HEK293 (cell line): Measurements from ENCODE around the gene FSTL4.

Experiments
- CTCF ChIA-PET: fragments of 350-600 bp; formaldehyde crosslinking; extraction: SDS; loops from one replicate; lab custom pipeline; 2021; ENCODE audit warnings: antibody characterized with exemption; lab: Yijun Ruan, JAX
- POLR2A ChIA-PET: fragments of 300-600 bp; formaldehyde crosslinking; extraction: SDS; loops from one replicate; lab custom pipeline; 2020; ENCODE audit warnings: antibody characterized with exemption, inconsistent platforms; lab: Yijun Ruan, JAX
- H3K27ac ChIP-seq: fragments of 200-500 bp; sonication (Bioruptor generic); 2 replicates; pipeline ENCODE4 v1.5.1; 2014; ENCODE audit warnings: low read depth, low read length, control low read depth, inconsistent platforms; ENCODE audit errors: extremely low read depth
- H3K36me3 ChIP-seq, 2 experiments: fragments of 200-500 bp in 1 of 2; sonication (Bioruptor generic) in 1 of 2; 1 replicate in 1 of 2; 2 replicates in 1 of 2; pipeline ENCODE4 v1.5.1; 2014 to 2017; ENCODE audit warnings: inconsistent platforms in 2 of 2, low read length in 2 of 2; ENCODE audit not compliant: control insufficient read depth in 2 of 2, insufficient read depth in 1 of 2
- H3K4me1 ChIP-seq: fragments of 200-500 bp; sonication (Bioruptor generic); 2 replicates; pipeline ENCODE4 v1.5.1; 2014; ENCODE audit warnings: mild to moderate bottlenecking, low read length, inconsistent platforms; ENCODE audit not compliant: control insufficient read depth, insufficient read depth
- H3K4me3 ChIP-seq: 2 replicates; pipeline ENCODE4 v1.5.1; 2011; ENCODE audit warnings: low read depth, mild to moderate bottlenecking, control low read depth, low read length, moderate library complexity
- H3K9me3 ChIP-seq: fragments of 200-500 bp; sonication (Bioruptor generic); 2 replicates; pipeline ENCODE4 v1.5.1; 2014; ENCODE audit warnings: low read depth, low read length, inconsistent platforms; ENCODE audit not compliant: control insufficient read depth, insufficient read depth
- HOXC10 ChIP-seq: sonication (generic); formaldehyde crosslinking; IDR thresholded peaks from 2 replicates; pipeline ENCODE4 v1.8.1; 2023; ENCODE audit warnings: mild to moderate bottlenecking, missing genetic modification reagents
- SALL2 ChIP-seq: fragments of 450-650 bp; formaldehyde crosslinking; IDR thresholded peaks from 2 replicates; pipeline ENCODE4 v1.5.0; 2017; ENCODE audit warnings: missing biosample characterization, mild to moderate bottlenecking, missing genetic modification characterization, borderline replicate concordance
- SP2 ChIP-seq: fragments of 450-650 bp; formaldehyde crosslinking; IDR thresholded peaks from 2 replicates; pipeline ENCODE4 v1.5.1; 2016; ENCODE audit warnings: missing biosample characterization, missing genetic modification characterization
- ZBTB20 ChIP-seq: fragments of 450-650 bp; formaldehyde crosslinking; IDR thresholded peaks from 2 replicates; pipeline ENCODE4 v1.5.1; 2016; ENCODE audit warnings: missing biosample characterization, missing genetic modification characterization
- ZNF175 ChIP-seq: fragments of 450-650 bp; formaldehyde crosslinking; IDR thresholded peaks from 2 replicates; pipeline ENCODE4 v1.5.1; 2016; ENCODE audit warnings: missing biosample characterization, missing genetic modification characterization
- ZNF202 ChIP-seq: fragments of 450-650 bp; formaldehyde crosslinking; IDR thresholded peaks from 2 replicates; pipeline ENCODE4 v1.5.1; 2016; ENCODE audit warnings: missing biosample characterization, missing genetic modification characterization, borderline replicate concordance
- ZNF335 ChIP-seq: fragments of 450-650 bp; formaldehyde crosslinking; conservative IDR thresholded peaks from 2 replicates; pipeline ENCODE4 v1.5.1; 2016; ENCODE audit warnings: missing biosample characterization, missing genetic modification characterization
- ZNF366 ChIP-seq: fragments of 450-650 bp; formaldehyde crosslinking; conservative IDR thresholded peaks from 2 replicates; pipeline ENCODE4 v1.5.1; 2016; ENCODE audit warnings: missing biosample characterization, missing genetic modification characterization
- ZNF37A ChIP-seq: fragments of 450-650 bp; IDR thresholded peaks from 2 replicates; pipeline ENCODE4 v1.5.1; 2018; ENCODE audit warnings: missing biosample characterization, missing genetic modification characterization
- ZNF423 ChIP-seq: fragments of 450-650 bp; formaldehyde crosslinking; IDR thresholded peaks from 2 replicates; pipeline ENCODE4 v1.5.1; 2016; ENCODE audit warnings: missing biosample characterization, missing genetic modification characterization
- ZNF548 ChIP-seq: fragments of 450-650 bp; formaldehyde crosslinking; IDR thresholded peaks from 2 replicates; pipeline ENCODE4 v1.5.1; 2016; ENCODE audit warnings: missing biosample characterization, missing genetic modification characterization
- ZNF549 ChIP-seq: fragments of 450-650 bp; IDR thresholded peaks from 2 replicates; pipeline ENCODE4 v1.5.1; 2018; ENCODE audit warnings: missing biosample characterization, missing genetic modification characterization, mild to moderate bottlenecking, inconsistent platforms, moderate library complexity
- ZNF558 ChIP-seq: fragments of 450-650 bp; formaldehyde crosslinking; IDR thresholded peaks from 2 replicates; pipeline ENCODE4 v1.5.1; 2016; ENCODE audit warnings: missing biosample characterization, missing genetic modification characterization
- ZNF571 ChIP-seq: fragments of 450-650 bp; formaldehyde crosslinking; IDR thresholded peaks from 2 replicates; pipeline ENCODE4 v1.5.0; 2017; ENCODE audit warnings: missing biosample characterization, missing genetic modification characterization
- ZNF596 ChIP-seq: fragments of 450-650 bp; IDR thresholded peaks from 2 replicates; pipeline ENCODE4 v1.5.0; 2018; ENCODE audit warnings: missing biosample characterization, mild to moderate bottlenecking, missing genetic modification characterization, moderate library complexity
- TF ChIP-seq, protein P1 (sequence below): fragments of 450-650 bp; formaldehyde crosslinking; IDR thresholded peaks from 2 replicates; pipeline ENCODE4 v1.5.1; 2016; ENCODE audit warnings: missing biosample characterization, missing genetic modification characterization
- TF ChIP-seq, protein P2 (sequence below): sonication (generic); formaldehyde crosslinking; IDR thresholded peaks from 2 replicates; pipeline ENCODE4 v1.8.1; 2022; ENCODE audit warnings: mild to moderate bottlenecking, moderate library complexity, missing genetic modification reagents
- TF ChIP-seq, protein P3 (sequence below): fragments of 450-650 bp; formaldehyde crosslinking; IDR thresholded peaks from 2 replicates; pipeline ENCODE4 v1.5.1; 2016; ENCODE audit warnings: missing biosample characterization, missing genetic modification characterization
- TF ChIP-seq, protein P4 (sequence below): fragments of 450-650 bp; formaldehyde crosslinking; conservative IDR thresholded peaks from 2 replicates; pipeline ENCODE4 v1.5.1; 2016; ENCODE audit warnings: low read depth, missing biosample characterization, missing genetic modification characterization
- TF ChIP-seq, protein P5 (sequence below): fragments of 450-650 bp; formaldehyde crosslinking; IDR thresholded peaks from 2 replicates; pipeline ENCODE4 v1.5.1; 2017; ENCODE audit warnings: missing biosample characterization, missing genetic modification characterization

The FSTL4 gene

DNA sequence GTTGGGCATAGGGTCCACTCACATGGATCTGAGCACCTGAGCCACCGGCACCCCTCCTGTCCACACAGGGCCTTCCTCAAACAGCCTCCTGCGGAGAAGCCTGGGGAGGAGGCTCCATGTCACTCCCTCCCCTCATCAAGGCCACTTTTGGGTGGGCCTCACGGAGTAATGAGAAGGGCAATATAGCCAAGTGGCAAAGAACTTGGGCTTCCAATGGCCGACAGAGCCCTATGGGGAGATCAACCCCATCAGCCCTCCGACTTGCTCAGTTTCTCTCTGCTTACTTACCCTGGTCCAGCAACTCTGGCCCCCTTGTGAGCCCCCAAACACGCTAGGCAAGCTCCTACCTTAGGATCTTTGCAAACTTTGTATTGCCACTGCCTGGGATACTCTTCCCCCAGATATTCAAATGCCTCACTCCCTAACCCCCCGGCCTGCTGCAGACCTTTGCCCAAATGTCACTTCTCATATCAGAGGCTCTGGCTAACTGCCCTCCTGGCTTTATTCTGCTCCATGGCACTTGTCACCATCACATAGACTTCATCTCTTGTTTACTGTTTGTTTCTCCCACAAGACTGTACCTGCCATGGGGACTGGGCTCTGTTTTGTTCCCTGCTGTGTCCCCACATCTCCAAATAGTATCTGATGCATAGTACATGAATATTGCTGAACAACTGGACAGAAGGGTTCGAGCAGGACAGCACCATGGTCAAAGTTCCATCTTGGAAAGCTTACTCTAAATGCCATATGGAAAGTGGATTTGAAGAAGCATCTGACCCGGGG lies 220.8 kb downstream of the FSTL4 start:
- CTCF ChIA-PET = interaction anchor here (1.3 kb wide), 1 partner anchor 32 kb away, joined by 5 read pairs; no protein-coding TSS in a partner anchor
- Histone ChIP-seq H3K27ac (no peak overlapping the region), H3K9me3 (no peaks in the 10 kb centered on the region), H3K36me3 (no peaks in the 10 kb centered on the region), H3K4me3 (no peak overlapping the region), H3K4me1 (no peaks in the 10 kb centered on the region)
- POLR2A ChIA-PET = no interaction called here
- no peak for TF ChIP-seq ZNF571 (tag by site-specific recombination)
- TF ChIP-seq ZBTB20 = no peak
- TF ChIP-seq, protein P1, sequence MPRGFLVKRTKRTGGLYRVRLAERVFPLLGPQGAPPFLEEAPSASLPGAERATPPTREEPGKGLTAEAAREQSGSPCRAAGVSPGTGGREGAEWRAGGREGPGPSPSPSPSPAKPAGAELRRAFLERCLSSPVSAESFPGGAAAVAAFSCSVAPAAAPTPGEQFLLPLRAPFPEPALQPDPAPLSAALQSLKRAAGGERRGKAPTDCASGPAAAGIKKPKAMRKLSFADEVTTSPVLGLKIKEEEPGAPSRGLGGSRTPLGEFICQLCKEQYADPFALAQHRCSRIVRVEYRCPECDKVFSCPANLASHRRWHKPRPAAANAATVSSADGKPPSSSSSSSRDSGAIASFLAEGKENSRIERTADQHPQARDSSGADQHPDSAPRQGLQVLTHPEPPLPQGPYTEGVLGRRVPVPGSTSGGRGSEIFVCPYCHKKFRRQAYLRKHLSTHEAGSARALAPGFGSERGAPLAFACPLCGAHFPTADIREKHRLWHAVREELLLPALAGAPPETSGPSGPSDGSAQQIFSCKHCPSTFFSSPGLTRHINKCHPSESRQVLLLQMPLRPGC (tag by site-specific recombination) = no peak
- TF ChIP-seq, protein P2, sequence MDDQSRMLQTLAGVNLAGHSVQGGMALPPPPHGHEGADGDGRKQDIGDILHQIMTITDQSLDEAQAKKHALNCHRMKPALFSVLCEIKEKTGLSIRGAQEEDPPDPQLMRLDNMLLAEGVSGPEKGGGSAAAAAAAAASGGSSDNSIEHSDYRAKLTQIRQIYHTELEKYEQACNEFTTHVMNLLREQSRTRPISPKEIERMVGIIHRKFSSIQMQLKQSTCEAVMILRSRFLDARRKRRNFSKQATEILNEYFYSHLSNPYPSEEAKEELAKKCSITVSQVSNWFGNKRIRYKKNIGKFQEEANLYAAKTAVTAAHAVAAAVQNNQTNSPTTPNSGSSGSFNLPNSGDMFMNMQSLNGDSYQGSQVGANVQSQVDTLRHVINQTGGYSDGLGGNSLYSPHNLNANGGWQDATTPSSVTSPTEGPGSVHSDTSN (CRISPR knock-in tag) = no peak
- TF ChIP-seq ZNF596 = no peak

DNA sequence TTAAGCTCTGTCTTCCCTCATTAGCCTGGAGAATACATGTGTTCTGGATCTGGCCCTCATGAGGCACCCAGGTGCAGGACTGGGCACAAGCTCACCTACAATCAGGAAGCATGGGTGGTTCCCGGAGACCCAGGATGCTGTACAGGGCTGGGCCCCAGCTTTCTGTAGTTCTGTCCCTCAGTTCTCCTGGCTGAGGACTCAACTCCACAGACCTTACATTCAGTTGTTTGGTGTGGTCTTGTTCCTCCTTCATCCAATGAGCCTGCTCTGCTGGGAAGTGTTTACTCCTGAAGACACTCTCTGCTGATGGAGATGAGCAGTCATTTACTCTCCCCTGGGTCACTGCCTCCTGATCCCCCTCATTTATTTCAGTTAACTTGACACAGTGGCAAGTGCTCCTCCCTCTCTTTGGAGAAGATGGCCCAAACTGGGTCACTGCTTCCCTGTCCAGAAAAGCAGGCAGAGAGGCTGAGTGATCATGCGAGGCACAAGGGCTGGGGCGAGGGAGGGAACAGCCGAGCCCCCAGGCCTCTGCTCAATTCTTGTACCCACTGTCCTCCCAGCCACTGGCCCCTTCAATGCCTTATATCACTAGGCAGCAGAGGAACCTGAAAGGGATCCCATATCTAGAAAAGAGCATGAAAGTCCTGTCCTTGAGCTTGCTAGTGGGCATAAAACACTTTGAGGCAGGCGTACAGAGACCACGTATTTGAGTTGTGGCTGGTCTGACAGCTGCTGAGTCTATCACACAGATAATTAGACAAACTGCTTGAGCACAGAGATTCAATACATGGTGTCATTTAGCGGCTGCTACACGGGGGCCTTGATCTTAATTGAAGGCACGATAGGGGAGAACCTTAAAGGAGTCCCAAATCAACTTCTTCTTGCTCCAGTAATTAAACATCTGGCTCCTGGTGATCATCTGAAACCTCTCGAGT lies 221.7 kb downstream of the FSTL4 start:
- ChIA-PET CTCF (interaction anchor here (1.1 to 1.3 kb wide), 2 partner anchors 33 to 74 kb away, joined by 3 to 5 read pairs; no protein-coding TSS in a partner anchor), POLR2A (no interaction called here)
- no peaks in the 10 kb centered on the region for H3K36me3 ChIP-seq
- no peak overlapping the region for H3K4me3 ChIP-seq
- no peaks in the 10 kb centered on the region for H3K9me3 ChIP-seq
- no peak overlapping the region for H3K27ac ChIP-seq
- H3K4me1 ChIP-seq = no peaks in the 10 kb centered on the region
- TF ChIP-seq, protein P3, sequence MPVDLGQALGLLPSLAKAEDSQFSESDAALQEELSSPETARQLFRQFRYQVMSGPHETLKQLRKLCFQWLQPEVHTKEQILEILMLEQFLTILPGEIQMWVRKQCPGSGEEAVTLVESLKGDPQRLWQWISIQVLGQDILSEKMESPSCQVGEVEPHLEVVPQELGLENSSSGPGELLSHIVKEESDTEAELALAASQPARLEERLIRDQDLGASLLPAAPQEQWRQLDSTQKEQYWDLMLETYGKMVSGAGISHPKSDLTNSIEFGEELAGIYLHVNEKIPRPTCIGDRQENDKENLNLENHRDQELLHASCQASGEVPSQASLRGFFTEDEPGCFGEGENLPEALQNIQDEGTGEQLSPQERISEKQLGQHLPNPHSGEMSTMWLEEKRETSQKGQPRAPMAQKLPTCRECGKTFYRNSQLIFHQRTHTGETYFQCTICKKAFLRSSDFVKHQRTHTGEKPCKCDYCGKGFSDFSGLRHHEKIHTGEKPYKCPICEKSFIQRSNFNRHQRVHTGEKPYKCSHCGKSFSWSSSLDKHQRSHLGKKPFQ = no peak
- TF ChIP-seq ZNF549 (tag by site-specific recombination) (no peak), ZNF335 (tag by site-specific recombination) (no peak), ZNF37A (no peak), SP2 (tag by site-specific recombination) (no peak), ZNF558 (tag by site-specific recombination) (no peak), ZBTB20 (no peak), ZNF423 (tag by site-specific recombination) (no peak), ZNF175 (no peak), SALL2 (tag by site-specific recombination) (no peak), ZNF366 (no peak), HOXC10 (CRISPR knock-in tag) (no peak), ZNF202 (tag by site-specific recombination) (no peak), ZNF548 (tag by site-specific recombination) (no peak)
- TF ChIP-seq, protein P4, sequence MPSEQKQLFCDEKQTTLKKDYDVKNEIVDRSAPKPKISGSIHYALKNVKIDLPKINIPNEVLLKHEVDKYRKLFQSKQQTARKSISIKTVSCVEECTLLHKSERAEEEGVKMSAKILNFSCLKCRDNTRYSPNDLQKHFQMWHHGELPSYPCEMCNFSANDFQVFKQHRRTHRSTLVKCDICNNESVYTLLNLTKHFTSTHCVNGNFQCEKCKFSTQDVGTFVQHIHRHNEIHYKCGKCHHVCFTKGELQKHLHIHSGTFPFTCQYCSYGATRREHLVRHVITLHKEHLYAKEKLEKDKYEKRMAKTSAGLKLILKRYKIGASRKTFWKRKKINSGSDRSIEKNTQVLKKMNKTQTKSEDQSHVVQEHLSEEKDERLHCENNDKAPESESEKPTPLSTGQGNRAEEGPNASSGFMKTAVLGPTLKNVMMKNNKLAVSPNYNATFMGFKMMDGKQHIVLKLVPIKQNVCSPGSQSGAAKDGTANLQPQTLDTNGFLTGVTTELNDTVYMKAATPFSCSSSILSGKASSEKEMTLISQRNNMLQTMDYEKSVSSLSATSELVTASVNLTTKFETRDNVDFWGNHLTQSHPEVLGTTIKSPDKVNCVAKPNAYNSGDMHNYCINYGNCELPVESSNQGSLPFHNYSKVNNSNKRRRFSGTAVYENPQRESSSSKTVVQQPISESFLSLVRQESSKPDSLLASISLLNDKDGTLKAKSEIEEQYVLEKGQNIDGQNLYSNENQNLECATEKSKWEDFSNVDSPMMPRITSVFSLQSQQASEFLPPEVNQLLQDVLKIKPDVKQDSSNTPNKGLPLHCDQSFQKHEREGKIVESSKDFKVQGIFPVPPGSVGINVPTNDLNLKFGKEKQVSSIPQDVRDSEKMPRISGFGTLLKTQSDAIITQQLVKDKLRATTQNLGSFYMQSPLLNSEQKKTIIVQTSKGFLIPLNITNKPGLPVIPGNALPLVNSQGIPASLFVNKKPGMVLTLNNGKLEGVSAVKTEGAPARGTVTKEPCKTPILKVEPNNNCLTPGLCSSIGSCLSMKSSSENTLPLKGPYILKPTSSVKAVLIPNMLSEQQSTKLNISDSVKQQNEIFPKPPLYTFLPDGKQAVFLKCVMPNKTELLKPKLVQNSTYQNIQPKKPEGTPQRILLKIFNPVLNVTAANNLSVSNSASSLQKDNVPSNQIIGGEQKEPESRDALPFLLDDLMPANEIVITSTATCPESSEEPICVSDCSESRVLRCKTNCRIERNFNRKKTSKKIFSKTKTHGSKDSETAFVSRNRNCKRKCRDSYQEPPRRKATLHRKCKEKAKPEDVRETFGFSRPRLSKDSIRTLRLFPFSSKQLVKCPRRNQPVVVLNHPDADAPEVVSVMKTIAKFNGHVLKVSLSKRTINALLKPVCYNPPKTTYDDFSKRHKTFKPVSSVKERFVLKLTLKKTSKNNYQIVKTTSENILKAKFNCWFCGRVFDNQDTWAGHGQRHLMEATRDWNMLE (tag by site-specific recombination) = no peak
- TF ChIP-seq, protein P5, sequence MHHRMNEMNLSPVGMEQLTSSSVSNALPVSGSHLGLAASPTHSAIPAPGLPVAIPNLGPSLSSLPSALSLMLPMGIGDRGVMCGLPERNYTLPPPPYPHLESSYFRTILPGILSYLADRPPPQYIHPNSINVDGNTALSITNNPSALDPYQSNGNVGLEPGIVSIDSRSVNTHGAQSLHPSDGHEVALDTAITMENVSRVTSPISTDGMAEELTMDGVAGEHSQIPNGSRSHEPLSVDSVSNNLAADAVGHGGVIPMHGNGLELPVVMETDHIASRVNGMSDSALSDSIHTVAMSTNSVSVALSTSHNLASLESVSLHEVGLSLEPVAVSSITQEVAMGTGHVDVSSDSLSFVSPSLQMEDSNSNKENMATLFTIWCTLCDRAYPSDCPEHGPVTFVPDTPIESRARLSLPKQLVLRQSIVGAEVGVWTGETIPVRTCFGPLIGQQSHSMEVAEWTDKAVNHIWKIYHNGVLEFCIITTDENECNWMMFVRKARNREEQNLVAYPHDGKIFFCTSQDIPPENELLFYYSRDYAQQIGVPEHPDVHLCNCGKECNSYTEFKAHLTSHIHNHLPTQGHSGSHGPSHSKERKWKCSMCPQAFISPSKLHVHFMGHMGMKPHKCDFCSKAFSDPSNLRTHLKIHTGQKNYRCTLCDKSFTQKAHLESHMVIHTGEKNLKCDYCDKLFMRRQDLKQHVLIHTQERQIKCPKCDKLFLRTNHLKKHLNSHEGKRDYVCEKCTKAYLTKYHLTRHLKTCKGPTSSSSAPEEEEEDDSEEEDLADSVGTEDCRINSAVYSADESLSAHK (tag by site-specific recombination) = no peak
